Measurements from ENCODE around the gene PPP1R16B.

Gene PPP1R16B

DNA sequence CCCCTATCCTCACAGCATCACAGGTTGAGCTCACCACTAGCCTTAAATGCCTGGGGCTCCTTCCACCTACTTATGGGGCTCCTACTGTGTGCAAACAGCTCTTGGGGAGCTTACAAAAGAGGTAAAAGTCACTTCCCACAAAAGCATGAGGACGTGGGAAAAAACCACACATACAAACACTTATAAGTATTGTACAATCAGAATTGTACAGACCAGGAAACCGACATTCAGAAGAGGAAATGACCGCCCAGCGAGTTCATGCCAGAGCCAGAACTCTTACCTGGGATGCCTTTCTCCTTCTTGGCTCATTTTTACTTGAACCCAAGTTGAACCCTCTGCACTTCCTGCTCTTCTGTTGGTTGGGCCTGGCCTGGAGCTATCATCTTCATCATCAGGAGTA is 6.3 kb upstream of the PPP1R16B start:
- H3K4me2 ChIP-seq (ENCODE audit: low read length) = no peak overlapping the region
- H3K9me2 ChIP-seq (ENCODE audit: low read depth, low read length) = no peaks in the 10 kb centered on the region
- no peaks in the 10 kb centered on the region for H3K4me1 ChIP-seq (ENCODE audit: insufficient read depth, low read length, severe bottlenecking)
- H3F3A ChIP-seq (ENCODE audit: insufficient read depth, low read length) = no peaks in the 10 kb centered on the region
- no peaks in the 10 kb centered on the region for H4K20me1 ChIP-seq (ENCODE audit: insufficient read depth, low read length)
- H3K27ac ChIP-seq (ENCODE audit: low read depth, low read length, poor library complexity, severe bottlenecking) = no peak overlapping the region
- no peaks in the 10 kb centered on the region for H3K79me2 ChIP-seq (ENCODE audit: insufficient read depth, low read length)
- no peak overlapping the region for H3K4me3 ChIP-seq (ENCODE audit: low read depth, low read length, poor library complexity, severe bottlenecking)
- H3K27me3 ChIP-seq (ENCODE audit: insufficient read depth, low read length) = no peaks in the 10 kb centered on the region
- H2AFZ ChIP-seq (ENCODE audit: low read length) = no peak overlapping the region
- H3K9ac ChIP-seq (ENCODE audit: low read length) = no peak overlapping the region
- TF ChIP-seq EZH2 (IDR thresholded peaks at IDR 0.05; ENCODE audit: borderline replicate concordance, low read length) = no peak
- TF ChIP-seq, protein P1, sequence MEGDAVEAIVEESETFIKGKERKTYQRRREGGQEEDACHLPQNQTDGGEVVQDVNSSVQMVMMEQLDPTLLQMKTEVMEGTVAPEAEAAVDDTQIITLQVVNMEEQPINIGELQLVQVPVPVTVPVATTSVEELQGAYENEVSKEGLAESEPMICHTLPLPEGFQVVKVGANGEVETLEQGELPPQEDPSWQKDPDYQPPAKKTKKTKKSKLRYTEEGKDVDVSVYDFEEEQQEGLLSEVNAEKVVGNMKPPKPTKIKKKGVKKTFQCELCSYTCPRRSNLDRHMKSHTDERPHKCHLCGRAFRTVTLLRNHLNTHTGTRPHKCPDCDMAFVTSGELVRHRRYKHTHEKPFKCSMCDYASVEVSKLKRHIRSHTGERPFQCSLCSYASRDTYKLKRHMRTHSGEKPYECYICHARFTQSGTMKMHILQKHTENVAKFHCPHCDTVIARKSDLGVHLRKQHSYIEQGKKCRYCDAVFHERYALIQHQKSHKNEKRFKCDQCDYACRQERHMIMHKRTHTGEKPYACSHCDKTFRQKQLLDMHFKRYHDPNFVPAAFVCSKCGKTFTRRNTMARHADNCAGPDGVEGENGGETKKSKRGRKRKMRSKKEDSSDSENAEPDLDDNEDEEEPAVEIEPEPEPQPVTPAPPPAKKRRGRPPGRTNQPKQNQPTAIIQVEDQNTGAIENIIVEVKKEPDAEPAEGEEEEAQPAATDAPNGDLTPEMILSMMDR (IDR thresholded peaks at IDR 0.05; ENCODE audit: low read length) = no peak
- no peaks in the 10 kb centered on the region; the same call in 1 of the 2 replicates for H3K36me3 ChIP-seq (ENCODE audit: insufficient read depth, low read length)
- H3K9me3 ChIP-seq (ENCODE audit: low read length) = 0 out of 2 replicates have a peak, but pooled peaks cover 2% of the 10 kb centered on the region

DNA sequence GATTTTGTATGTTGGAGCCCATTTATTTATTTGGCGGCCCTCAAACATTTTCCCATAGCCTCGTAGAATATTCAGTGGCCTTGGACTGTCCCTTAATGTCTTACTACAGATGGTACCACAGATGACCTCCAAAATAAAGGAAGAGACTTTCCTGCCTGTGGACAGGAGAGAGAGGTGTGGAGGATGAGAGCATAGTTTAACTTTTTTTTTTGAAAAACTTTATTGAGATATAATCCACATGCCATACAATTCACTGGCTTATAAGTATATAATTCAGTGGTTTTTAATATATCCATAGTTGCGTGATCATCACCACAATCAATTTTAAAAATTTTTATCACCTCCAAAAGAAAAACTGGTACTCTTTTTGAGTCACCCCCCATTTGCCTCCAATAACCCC is 4.6 kb upstream of the PPP1R16B start:
- Histone ChIP-seq H3K9ac (ENCODE audit: low read length) (no peak overlapping the region), H2AFZ (ENCODE audit: low read length) (no peak overlapping the region), H3K27ac (ENCODE audit: low read depth, low read length, poor library complexity, severe bottlenecking) (no peak overlapping the region), H4K20me1 (ENCODE audit: insufficient read depth, low read length) (no peaks in the 10 kb centered on the region), H3K4me1 (ENCODE audit: insufficient read depth, low read length, severe bottlenecking) (peaks cover 12% of the 10 kb centered on the region), H3K27me3 (ENCODE audit: insufficient read depth, low read length) (no peaks in the 10 kb centered on the region), H3K36me3 (ENCODE audit: insufficient read depth, low read length) (no peaks in the 10 kb centered on the region; the same call in none of the 2 replicates), H3K9me2 (ENCODE audit: low read depth, low read length) (no peaks in the 10 kb centered on the region), H3K79me2 (ENCODE audit: insufficient read depth, low read length) (peaks cover 3% of the 10 kb centered on the region; the same call in 1 of the 2 replicates), H3K4me2 (ENCODE audit: low read length) (no peak overlapping the region), H3F3A (ENCODE audit: insufficient read depth, low read length) (0 out of 2 replicates have a peak, but pooled peaks cover 5% of the 10 kb centered on the region), H3K4me3 (ENCODE audit: low read depth, low read length, poor library complexity, severe bottlenecking) (no peak overlapping the region), H3K9me3 (ENCODE audit: low read length) (0 out of 2 replicates have a peak, but pooled peaks cover 2% of the 10 kb centered on the region)
- TF ChIP-seq EZH2 (IDR thresholded peaks at IDR 0.05; ENCODE audit: borderline replicate concordance, low read length) = no peak
- TF ChIP-seq, protein P1 (IDR thresholded peaks at IDR 0.05; ENCODE audit: low read length) = no peak

DNA sequence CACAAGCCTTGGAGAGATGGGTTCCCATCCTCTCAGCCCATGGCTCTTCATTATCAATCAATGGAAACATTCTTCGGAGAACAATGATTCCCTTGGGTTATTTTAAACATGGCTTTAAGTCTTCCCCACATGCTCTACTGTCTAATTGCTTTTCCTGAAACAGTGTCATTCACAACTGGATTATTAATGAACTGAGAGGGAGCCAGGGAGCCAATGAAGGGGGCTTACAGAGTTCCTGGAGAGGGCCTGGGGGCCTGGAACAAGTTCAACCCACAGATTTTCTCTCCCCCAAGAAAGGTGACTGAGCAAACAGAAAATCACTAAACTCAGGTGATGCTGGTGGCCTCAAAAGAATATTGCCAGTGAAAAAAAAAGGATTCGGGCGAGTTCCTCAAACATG is 1.3 kb upstream of the PPP1R16B start:
- TF ChIP-seq, protein P1 (IDR thresholded peaks at IDR 0.05; ENCODE audit: low read length) = no peak
- no peak for TF ChIP-seq EZH2 (IDR thresholded peaks at IDR 0.05; ENCODE audit: borderline replicate concordance, low read length)
- Histone ChIP-seq H2AFZ (ENCODE audit: low read length) (no peak overlapping the region), H3K36me3 (ENCODE audit: insufficient read depth, low read length) (peaks cover 9% of the 10 kb centered on the region; the same call in 1 of the 2 replicates), H3K9me3 (ENCODE audit: low read length) (no peaks in the 10 kb centered on the region), H3K9me2 (ENCODE audit: low read depth, low read length) (no peaks in the 10 kb centered on the region), H3K9ac (ENCODE audit: low read length) (no peak overlapping the region; the same call in 1 of the 2 replicates), H3K4me1 (ENCODE audit: insufficient read depth, low read length, severe bottlenecking) (peaks cover 37% of the 10 kb centered on the region), H3K27me3 (ENCODE audit: insufficient read depth, low read length) (no peaks in the 10 kb centered on the region), H3K4me2 (ENCODE audit: low read length) (no peak overlapping the region), H3K27ac (ENCODE audit: low read depth, low read length, poor library complexity, severe bottlenecking) (peak overlapping the region; percentile 90), H4K20me1 (ENCODE audit: insufficient read depth, low read length) (no peaks in the 10 kb centered on the region), H3F3A (ENCODE audit: insufficient read depth, low read length) (0 out of 2 replicates have a peak, but pooled peaks cover 5% of the 10 kb centered on the region), H3K79me2 (ENCODE audit: insufficient read depth, low read length) (peaks cover 35% of the 10 kb centered on the region), H3K4me3 (ENCODE audit: low read depth, low read length, poor library complexity, severe bottlenecking) (no peak overlapping the region)

All from OCI-LY1 (cell line).